GM21360 (cell line): ENCODE data around the gene CTNND2.
"Not testable (repeated sequence)": the region's sequence is repeated elsewhere in the genome, so short reads cannot be mapped to it uniquely, and the experiment has no call there.

Experiments
- ATAC-seq: cut with Tn5 transposase; IDR thresholded peaks from one replicate; pipeline ENCODE4 v1.9.1; 2021; ENCODE audit warnings: mild to moderate bottlenecking, moderate library complexity; ENCODE audit not compliant: unreplicated experiment

CTNND2 gene

GRCh38 chr5:11148810-11149539, 755.3 kb downstream of the CTNND2 start:
- ATAC-seq: no peak

DNA sequence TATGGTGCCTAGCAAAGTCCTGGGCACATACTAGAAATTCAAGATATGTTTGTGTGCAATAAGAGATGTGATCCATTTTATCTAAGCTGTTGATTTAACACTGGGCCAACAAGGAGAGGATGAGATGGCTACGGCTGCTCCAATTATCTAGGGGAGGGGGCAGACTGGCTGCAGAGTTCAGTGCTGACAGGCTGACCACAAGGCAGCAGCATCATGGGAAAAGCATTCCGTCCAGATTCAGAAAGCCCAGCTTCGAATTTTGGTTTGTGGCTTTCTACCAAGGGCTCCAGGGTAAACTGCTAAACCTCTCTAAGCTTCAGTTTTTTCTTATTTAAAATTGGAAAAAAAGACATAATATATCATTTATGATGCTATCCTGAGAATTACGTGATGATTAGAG, 758.1 kb downstream of the CTNND2 start:
- ATAC-seq: no peak

DNA sequence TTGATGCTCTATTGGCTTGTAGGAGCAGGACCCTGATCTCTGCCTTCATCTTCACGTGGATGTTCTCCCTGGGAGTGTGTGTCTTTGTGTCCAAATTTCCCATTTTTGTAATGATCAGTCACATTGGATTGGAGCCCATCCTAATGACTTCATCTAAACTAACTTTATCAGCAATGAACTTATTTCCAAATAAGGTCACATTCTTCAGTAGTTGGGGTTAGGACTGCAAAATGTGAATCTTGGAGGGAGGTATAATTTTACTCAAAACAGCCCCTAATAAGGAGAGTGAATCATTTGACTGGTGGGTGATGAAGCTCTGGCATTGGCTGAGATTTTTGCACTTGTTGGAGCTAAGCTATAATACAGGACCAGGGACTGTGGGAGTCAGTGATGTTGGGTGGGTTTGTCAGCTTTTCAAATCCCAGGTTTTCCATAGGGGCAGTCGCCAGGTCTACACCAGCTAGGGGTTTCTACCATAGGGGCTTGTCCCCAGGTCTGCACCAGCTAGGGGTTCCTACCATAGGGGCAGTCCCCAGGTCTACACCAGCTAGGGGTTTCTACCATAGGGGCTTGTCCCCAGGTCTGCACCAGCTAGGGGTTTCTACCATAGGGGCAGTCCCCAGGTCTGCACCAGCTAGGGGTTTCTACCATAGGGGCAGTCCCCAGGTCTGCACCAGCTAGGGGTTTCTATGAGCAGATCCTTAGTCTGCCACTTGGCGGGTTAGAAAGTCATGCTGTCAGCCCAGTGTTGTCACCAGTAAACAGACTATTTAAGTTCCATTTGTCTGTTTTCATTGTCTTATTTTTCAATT, 760.6 kb downstream of the CTNND2 start:
- peak; percentile 69 for ATAC-seq

- ATAC-seq: no peak
These were observed 764.9 kb downstream of the CTNND2 start for GRCh38 chr5:11139217-11139865.

GRCh38 chr5:11130131-11130530, 774.1 kb downstream of the CTNND2 start:
- no peak for ATAC-seq

DNA sequence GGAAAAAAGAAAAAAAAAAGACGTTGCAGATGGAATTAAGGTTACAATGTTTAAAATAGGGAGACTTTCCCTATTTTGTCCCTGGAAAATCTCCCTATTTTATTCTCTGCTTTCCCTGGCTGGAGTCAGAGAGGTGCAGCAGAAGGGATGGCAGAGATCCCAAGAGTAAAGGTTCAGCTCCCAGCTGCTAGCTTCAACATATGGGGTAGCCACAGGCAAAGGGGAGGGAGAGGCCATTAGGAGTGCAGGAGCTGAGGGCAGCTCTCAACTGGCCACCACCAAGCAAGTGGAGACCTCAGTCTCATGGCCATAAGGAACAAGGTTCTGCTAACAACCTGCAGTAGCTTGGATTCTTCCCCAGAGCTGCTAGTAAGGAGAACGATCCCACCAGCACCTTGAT, 776.2 kb downstream of the CTNND2 start:
- ATAC-seq: no peak

DNA sequence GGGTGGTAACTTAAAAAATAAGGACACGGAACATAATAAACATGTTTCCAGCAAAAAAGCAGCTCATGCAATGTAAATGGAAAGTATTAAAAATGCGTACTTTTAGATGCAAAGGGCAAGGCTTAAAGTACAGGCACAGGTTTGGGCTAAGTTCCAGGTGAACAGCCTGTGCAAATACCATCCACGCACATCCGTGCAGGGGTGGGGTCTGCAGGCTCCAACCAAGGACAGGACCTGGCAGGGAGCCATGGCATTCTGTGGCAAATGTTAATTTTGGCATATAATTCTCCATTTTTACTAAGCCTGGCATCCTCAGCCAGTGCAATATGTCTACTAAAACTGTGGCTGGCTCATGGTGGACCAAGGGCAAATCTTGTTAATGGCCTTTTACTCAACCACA, 777.4 kb downstream of the CTNND2 start:
- no peak for ATAC-seq

GRCh38 chr5:11121885-11122284, 782.4 kb downstream of the CTNND2 start:
- ATAC-seq: no peak

DNA sequence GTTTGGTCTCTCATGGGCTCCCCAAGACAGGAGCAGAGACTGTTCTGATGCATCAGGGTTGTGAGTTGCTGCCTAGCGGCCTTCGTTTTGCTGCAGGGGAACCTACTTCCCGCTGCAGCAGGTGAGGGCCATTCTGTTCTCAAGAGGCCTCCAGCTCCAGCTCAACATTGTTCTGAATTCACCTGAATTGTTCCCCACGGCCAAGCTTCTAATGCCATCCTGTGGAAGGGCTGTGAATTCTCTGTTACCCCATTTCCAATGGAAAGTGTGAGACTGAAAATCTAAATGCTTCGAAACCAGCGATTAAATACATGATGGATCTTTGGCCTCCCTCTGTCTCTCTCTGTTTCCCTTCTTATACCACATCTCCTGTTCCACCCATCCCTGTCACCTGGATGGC, 794.1 kb downstream of the CTNND2 start:
- ATAC-seq: no peak

DNA sequence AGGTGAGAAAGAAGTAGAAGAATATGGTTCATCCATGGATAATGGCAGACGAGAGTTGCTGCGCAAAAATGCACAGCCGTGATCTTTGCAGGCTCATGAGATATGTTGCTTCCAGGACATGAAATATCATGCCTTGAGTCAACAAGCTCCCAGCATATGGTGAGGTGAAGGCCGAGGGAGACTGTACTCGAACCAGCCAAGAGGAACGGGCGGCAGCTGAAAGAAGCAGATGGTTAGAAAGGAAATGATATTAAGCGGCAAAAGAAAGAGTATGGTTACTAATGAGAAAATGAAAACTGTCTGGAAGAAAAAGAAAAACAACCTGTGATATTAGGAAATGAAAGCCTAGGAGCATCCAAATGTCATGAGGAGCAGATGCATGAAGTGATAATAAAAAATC, 798.5 kb downstream of the CTNND2 start:
- no peak for ATAC-seq

GRCh38 chr5:11104651-11105112, 799.6 kb downstream of the CTNND2 start:
- ATAC-seq: no peak

DNA sequence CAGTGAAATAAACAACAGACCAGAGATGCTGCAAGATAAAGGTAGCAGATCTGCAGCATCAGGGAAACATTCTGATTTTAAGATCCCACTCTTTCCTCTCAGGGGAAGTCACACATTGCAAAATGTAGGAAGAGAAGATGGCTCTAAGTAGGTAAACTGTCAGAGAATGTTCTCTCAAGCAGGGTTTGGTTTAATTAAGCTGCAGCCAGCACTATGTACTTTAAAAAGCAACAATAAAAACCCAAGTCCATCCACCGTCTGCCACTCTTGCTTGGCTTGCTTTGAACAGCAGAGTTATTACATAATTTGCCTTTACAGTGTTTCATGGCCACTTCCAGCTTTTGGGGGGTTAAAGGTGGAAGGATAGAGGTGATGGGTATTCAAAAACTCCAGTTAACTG, 800.0 kb downstream of the CTNND2 start:
- no peak for ATAC-seq

DNA sequence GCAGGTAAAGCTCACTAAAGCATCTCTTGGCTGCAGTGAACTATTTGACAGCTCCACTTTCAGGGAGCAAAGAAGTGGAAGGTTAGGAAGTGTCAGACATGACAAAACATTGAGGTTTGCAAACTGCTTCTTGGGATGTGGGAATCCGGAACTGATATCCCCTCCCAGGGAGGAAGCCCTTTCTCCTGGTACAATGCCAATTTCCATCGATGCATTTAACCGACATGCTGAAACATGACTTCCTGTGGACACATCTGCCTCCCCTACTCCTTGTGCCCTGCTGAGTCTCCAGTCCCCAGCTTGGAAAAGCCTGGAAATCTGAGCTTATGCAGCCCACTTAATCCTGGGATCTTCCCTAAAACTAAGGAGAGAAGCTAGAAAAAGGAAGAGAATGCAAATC, 820.1 kb downstream of the CTNND2 start:
- no peak for ATAC-seq

DNA sequence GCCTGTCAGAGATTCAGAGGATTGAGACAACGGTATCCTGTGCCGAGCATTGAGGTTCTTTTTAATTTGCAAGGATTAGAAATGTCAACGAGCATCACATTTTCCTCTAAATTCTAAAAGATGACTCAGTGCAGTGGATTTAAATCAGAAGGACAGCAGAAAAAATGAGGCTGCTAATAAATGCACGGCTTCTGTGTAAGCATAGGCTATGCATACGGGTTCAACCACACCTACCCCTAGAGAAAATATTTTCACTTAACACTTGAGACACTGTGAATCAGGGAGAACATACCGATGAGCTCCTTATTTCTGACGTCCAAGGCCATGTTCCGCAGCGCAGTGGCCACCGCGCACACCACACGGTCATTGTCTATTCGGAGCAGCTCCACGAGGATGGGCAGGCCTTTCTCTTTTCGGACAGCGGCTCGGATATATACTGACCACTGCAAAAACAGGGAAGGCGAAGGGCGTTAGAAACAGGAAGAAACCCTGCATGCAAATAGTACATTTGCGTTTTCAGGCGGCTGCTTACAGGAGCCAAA, 821.8 kb downstream of the CTNND2 start:
- ATAC-seq: no peak

GRCh38 chr5:11076945-11077613, 827.2 kb downstream of the CTNND2 start:
- no peak for ATAC-seq

- no peak for ATAC-seq
These were observed 829.0 kb downstream of the CTNND2 start for GRCh38 chr5:11075035-11075805.

GRCh38 chr5:11072568-11072967, 831.7 kb downstream of the CTNND2 start:
- no peak for ATAC-seq

GRCh38 chr5:11072076-11072475, 832.2 kb downstream of the CTNND2 start:
- ATAC-seq: no peak

DNA sequence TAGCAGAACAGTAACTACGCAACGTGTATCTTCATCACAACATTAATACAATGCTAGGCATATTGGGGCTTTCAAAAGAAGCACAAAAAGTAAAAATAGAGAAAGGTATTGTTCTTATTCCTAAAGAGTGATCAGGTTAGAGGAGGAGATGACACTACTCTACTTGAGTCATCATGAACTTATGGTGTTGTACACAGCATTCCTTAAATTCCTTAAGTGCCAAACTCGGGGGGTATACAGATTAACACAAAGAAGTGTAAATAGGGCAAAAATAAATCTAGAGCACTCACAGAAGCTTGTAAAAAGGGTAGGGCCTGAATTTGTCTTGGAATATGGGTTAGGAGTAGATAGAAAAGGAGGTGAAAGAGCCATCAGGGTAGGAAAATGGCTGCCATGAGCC, 835.2 kb downstream of the CTNND2 start:
- no peak for ATAC-seq

DNA sequence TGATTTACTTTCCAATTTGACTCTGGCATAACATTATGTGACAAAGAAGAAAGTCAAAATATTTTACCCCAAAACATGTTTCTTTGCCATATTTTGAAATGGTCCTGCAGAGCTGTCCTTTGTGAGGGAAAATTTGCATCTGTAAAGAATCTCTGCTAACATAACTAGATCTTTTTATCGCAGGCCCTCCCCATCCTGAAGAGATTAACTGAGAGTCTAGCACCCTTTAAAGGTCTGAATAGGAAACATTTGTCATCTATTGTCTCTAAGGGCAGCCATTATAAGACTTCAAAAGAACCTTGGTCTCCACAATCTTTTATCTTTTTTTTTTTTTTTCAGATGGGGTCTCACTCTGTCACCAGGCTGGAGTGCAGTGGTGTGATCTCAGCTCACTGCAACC, 838.5 kb downstream of the CTNND2 start:
- not testable (repeated sequence) for ATAC-seq
